Naive B cell (primary cell): ENCODE measurements around the gene MAPRE2. TPM values are rescaled to one million over a fixed set of nuclear protein-coding genes. Genes with fewer than 3 reads are reported as not detected.
A peak's percentile ranks its signal among the peaks of the same experiment; 100 is the strongest.

Experiments
- ATAC-seq, 2 donors: fragments of 150-1000 bp; cut with Tn5 transposase; 2 replicates each; pipeline ENCODE4 v1.10.0; 2021; ENCODE audit warnings: low read depth in 2 of 2, mild to moderate bottlenecking in 2 of 2, moderate library complexity in 2 of 2
- DNase-seq: peaks from one replicate; pipeline ENCODE4 v3.0.0; 2022
- H3K27ac Mint-ChIP-seq, 6 donors: one replicate each; pipeline ENCODE4 v1.8.0; 2020 to 2022; ENCODE audit warnings: mild to moderate bottlenecking in 6 of 6, mixed read lengths in 6 of 6, moderate library complexity in 5 of 6, inconsistent platforms in 2 of 6
- H3K27me3 Mint-ChIP-seq, 3 donors: one replicate each; pipeline ENCODE4 v1.8.0; 2021 to 2022; ENCODE audit warnings: mixed read lengths in 3 of 3, mild to moderate bottlenecking in 1 of 3
- H3K36me3 Mint-ChIP-seq, 2 donors: one replicate each; pipeline ENCODE4 v1.8.0; 2020 to 2022; ENCODE audit warnings: mixed read lengths in 2 of 2, inconsistent platforms in 1 of 2, mild to moderate bottlenecking in 1 of 2
- H3K4me1 Mint-ChIP-seq, 3 donors: one replicate each; pipeline ENCODE4 v1.8.0; 2020 to 2022; ENCODE audit warnings: mixed read lengths in 3 of 3, inconsistent platforms in 1 of 3, mild to moderate bottlenecking in 1 of 3, moderate library complexity in 1 of 3
- H3K4me3 Mint-ChIP-seq, 8 donors: one replicate each; pipeline ENCODE4 v1.8.0; 2020 to 2022; ENCODE audit warnings: mild to moderate bottlenecking in 8 of 8, mixed read lengths in 8 of 8, moderate library complexity in 8 of 8, inconsistent platforms in 2 of 8
- H3K9me3 Mint-ChIP-seq, 7 donors: one replicate each; pipeline ENCODE4 v1.8.0; 2020 to 2022; ENCODE audit warnings: mixed read lengths in 7 of 7, mild to moderate bottlenecking in 5 of 7, inconsistent platforms in 2 of 7, moderate library complexity in 1 of 7
- polyA plus RNA-seq, 6 donors: library from polyadenylated mRNA; unstranded; fragments of 300-500 nt; fragmentation: Illumina TruSeq; gene quantifications; one replicate each; pipeline ENCODE4 v1.2.3, GENCODE V29; 2021; ENCODE audit warnings: low read depth in 6 of 6

The MAPRE2 gene
- polyA plus RNA-seq, 6 donors from 2014 or later = 99.3 to 132 (median 105) TPM

- Mint-ChIP-seq H3K27me3 (no peaks in the 10 kb centered on the region), H3K36me3 (no peaks in the 10 kb centered on the region), H3K4me1 (peaks cover 0 to 2% (median 0%) of the 10 kb centered on the region in 3 donors), H3K9me3 (no peaks in the 10 kb centered on the region), H3K4me3 (no peak overlapping the region), H3K27ac (no peak overlapping the region)
- DNase-seq = no peak
- ATAC-seq = no peak
These were observed 140.9 kb downstream of the MAPRE2 start for GRCh38 chr18:35182151-35182550.

- no peak overlapping the region for H3K27ac Mint-ChIP-seq
- H3K4me3 Mint-ChIP-seq = no peak overlapping the region
- ATAC-seq (no peak), DNase-seq (no peak)
- no peaks in the 10 kb centered on the region for H3K9me3 Mint-ChIP-seq
- no peaks in the 10 kb centered on the region for H3K36me3 Mint-ChIP-seq
- H3K4me1 Mint-ChIP-seq = peaks cover 0 to 2% (median 0%) of the 10 kb centered on the region in 3 donors
- H3K27me3 Mint-ChIP-seq = no peaks in the 10 kb centered on the region
These were observed 142.7 kb downstream of the MAPRE2 start for GRCh38 chr18:35183886-35184285.

GRCh38 chr18:35185771-35186170 is 144.6 kb downstream of the MAPRE2 start:
- no peaks in the 10 kb centered on the region for H3K27me3 Mint-ChIP-seq
- DNase-seq = no peak

GRCh38 chr18:35186291-35187034 is 145.2 kb downstream of the MAPRE2 start:
- Mint-ChIP-seq H3K9me3 (no peaks in the 10 kb centered on the region), H3K36me3 (no peaks in the 10 kb centered on the region), H3K4me3 (no peak overlapping the region), H3K27me3 (no peaks in the 10 kb centered on the region), H3K27ac (peak overlapping the region in 1 of 6 donors; percentile 44), H3K4me1 (peaks cover 0 to 2% (median 0%) of the 10 kb centered on the region in 3 donors)
- ATAC-seq = no peak
- DNase-seq = no peak

More at GRCh38 chr18:35185771-35186170, 144.6 kb downstream of the MAPRE2 start:
- Mint-ChIP-seq H3K27ac (no peak overlapping the region), H3K36me3 (no peaks in the 10 kb centered on the region), H3K4me1 (peaks cover 0 to 2% (median 0%) of the 10 kb centered on the region in 3 donors), H3K9me3 (no peaks in the 10 kb centered on the region), H3K4me3 (no peak overlapping the region)
- ATAC-seq = peak in 1 of 2 donors; percentile 30

- no peak overlapping the region for H3K4me3 Mint-ChIP-seq
- ATAC-seq (no peak), DNase-seq (no peak)
- peaks cover 0 to 4% (median 0%) of the 10 kb centered on the region in 3 donors for H3K4me1 Mint-ChIP-seq
- H3K9me3 Mint-ChIP-seq = no peaks in the 10 kb centered on the region
- no peaks in the 10 kb centered on the region for H3K36me3 Mint-ChIP-seq
- no peaks in the 10 kb centered on the region for H3K27me3 Mint-ChIP-seq
- H3K27ac Mint-ChIP-seq = no peak overlapping the region
These were observed 148.3 kb downstream of the MAPRE2 start for GRCh38 chr18:35189510-35189909.

GRCh38 chr18:35190948-35191697 is 149.9 kb downstream of the MAPRE2 start:
- Mint-ChIP-seq H3K27ac (no peak overlapping the region), H3K27me3 (no peaks in the 10 kb centered on the region), H3K4me3 (no peak overlapping the region), H3K4me1 (peaks cover 0 to 4% (median 0%) of the 10 kb centered on the region in 3 donors), H3K36me3 (no peaks in the 10 kb centered on the region), H3K9me3 (no peaks in the 10 kb centered on the region)
- no peak for DNase-seq
- no peak for ATAC-seq

GRCh38 chr18:35191698-35192025 is 150.4 kb downstream of the MAPRE2 start:
- H3K27ac Mint-ChIP-seq = no peak overlapping the region
- H3K4me3 Mint-ChIP-seq = no peak overlapping the region
- H3K9me3 Mint-ChIP-seq = no peaks in the 10 kb centered on the region
- DNase-seq (no peak), ATAC-seq (no peak)
- no peaks in the 10 kb centered on the region for H3K27me3 Mint-ChIP-seq
- no peaks in the 10 kb centered on the region for H3K36me3 Mint-ChIP-seq
- peaks cover 0 to 4% (median 0%) of the 10 kb centered on the region in 3 donors for H3K4me1 Mint-ChIP-seq

GRCh38 chr18:35192415-35192814 is 151.2 kb downstream of the MAPRE2 start:
- H3K36me3 Mint-ChIP-seq = no peaks in the 10 kb centered on the region
- peaks cover 0 to 4% (median 0%) of the 10 kb centered on the region in 3 donors for H3K4me1 Mint-ChIP-seq
- H3K27me3 Mint-ChIP-seq = no peaks in the 10 kb centered on the region
- DNase-seq (no peak), ATAC-seq (no peak)
- no peak overlapping the region for H3K27ac Mint-ChIP-seq
- no peak overlapping the region for H3K4me3 Mint-ChIP-seq
- H3K9me3 Mint-ChIP-seq = no peaks in the 10 kb centered on the region

Other genes with a start within 250 kb of the MAPRE2 start
- 10 to 100 TPM in 3 of 6 donors, 1 to 10 TPM in 3; 7.7 to 18.1 (median 10.9) TPM for gene ZNF397, start 199.6 kb downstream of the MAPRE2 start, polyA plus RNA-seq
- 10 to 100 TPM in 1 of 6 donors, 1 to 10 TPM in 5; 4.5 to 11.3 (median 8.9) TPM for gene ZSCAN30, start 248.8 kb downstream of the MAPRE2 start, polyA plus RNA-seq